ENCODE data around the gene CYP2E1. TPM values are rescaled to one million over a fixed set of nuclear protein-coding genes. Genes with fewer than 3 reads are reported as not detected.

CYP2E1 gene
- total RNA-seq, 1 donor from 2014 or later, result 3.1 TPM

Other genes starting within 250 kb of the CYP2E1 start
- gene TUBGCP2, start 218.5 kb upstream of the CYP2E1 start, total RNA-seq, result 67.2 and 75.2 TPM in 2 replicates
- 35.1 and 39.1 TPM in 2 replicates for gene ZNF511, start 218.4 kb upstream of the CYP2E1 start, total RNA-seq
- 3.5 TPM in 2 replicates for gene CALY, start 190.5 kb upstream of the CYP2E1 start, total RNA-seq
- gene PRAP1, start 180.0 kb upstream of the CYP2E1 start, total RNA-seq, result not detected in 2 replicates
- 20.5 and 24.0 TPM in 2 replicates for gene FUOM, start 169.3 kb upstream of the CYP2E1 start, total RNA-seq
- gene ECHS1, start 154.0 kb upstream of the CYP2E1 start, total RNA-seq, result 62.9 and 65.1 TPM in 2 replicates
- gene PAOX, start 148.1 kb upstream of the CYP2E1 start, total RNA-seq, result 6.5 and 8.7 TPM in 2 replicates
- gene MTG1, start 133.2 kb upstream of the CYP2E1 start, total RNA-seq, result 57.3 and 65.2 TPM in 2 replicates
- gene SPRN, start 102.7 kb upstream of the CYP2E1 start, total RNA-seq, result 2.2 and 2.7 TPM in 2 replicates
- gene SCART1, start 73.4 kb upstream of the CYP2E1 start, total RNA-seq, result 3.2 and 4.8 TPM in 2 replicates
- gene SYCE1, start 38.2 kb downstream of the CYP2E1 start, total RNA-seq, result not detected in 2 replicates
- not detected in 2 replicates for gene FRG2B, start 99.4 kb downstream of the CYP2E1 start, total RNA-seq